Measurements from ENCODE around the gene CFAP77. TPM values are rescaled to one million over a fixed set of nuclear protein-coding genes. Genes with fewer than 3 reads are reported as not detected.

Gene CFAP77
- total and polyA plus RNA-seq, 4 donors, result 4.9 to 12.8 (median 6.2) TPM

DNA sequence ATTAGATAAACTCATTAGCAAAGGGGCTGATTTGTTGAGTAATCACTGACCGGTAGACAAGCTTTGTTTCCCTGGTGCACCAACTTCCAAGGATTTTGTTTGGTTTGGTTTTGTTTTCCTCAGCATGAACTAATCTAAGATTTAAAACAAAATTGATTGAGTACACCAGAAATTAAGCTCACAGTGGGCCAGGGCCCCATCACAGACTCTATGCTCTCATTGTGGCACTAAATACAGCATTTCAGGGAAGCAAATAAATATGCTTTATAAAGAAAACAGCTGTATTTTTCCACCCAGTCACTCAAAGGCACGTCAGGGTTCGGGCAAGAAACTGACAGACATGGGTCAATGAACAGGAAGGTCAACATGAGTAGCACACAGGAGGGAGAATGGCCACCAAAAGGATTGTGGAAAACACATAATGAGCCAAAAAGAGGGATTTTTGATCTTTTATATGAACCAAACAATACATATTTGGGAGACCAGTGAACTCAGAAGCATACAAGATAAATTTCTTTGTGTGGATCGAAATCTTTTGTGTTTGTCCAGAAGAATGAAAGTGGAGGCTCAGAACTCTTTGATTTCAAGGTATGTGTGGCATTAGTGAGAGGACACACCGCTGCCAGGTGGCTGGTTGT is 8.8 kb downstream of the CFAP77 start:
- Histone ChIP-seq H3K4me3 (no peak overlapping the region), H3K27me3 (ENCODE audit: control insufficient read depth in 3 of 3, insufficient read depth in 3 of 3, low read length in 2 of 3) (peaks cover under 1 to 63% (median 40%) of the 10 kb centered on the region in 3 donors), H3K9me3 (ENCODE audit: control insufficient read depth in 4 of 4, insufficient read depth in 3 of 4, low read length in 3 of 4) (peaks cover 0 to 4% (median 0%) of the 10 kb centered on the region in 4 donors), H3K36me3 (ENCODE audit: control insufficient read depth in 4 of 4, insufficient read depth in 4 of 4, low read length in 4 of 4) (no peaks in the 10 kb centered on the region), H3K9ac (ENCODE audit: insufficient read depth in 1 of 2, low read length in 2 of 2) (no peak overlapping the region), H3K27ac (ENCODE audit: low read depth in 1 of 2, low read length in 1 of 2) (no peak overlapping the region), H3K4me1 (ENCODE audit: control insufficient read depth in 5 of 5, insufficient read depth in 5 of 5, low read length in 5 of 5) (no peaks in the 10 kb centered on the region)
- 54 to 68% methylated on average over 5 of the region's 5 CpGs for WGBS, 2 donors
- no peak for TF ChIP-seq CTCF (IDR thresholded peaks at IDR 0.05; ENCODE audit: control extremely low read depth, extremely low read depth)
- no peak for ATAC-seq (ENCODE audit: insufficient read depth, low FRiP score)
- DNase-seq, result no peak

DNA sequence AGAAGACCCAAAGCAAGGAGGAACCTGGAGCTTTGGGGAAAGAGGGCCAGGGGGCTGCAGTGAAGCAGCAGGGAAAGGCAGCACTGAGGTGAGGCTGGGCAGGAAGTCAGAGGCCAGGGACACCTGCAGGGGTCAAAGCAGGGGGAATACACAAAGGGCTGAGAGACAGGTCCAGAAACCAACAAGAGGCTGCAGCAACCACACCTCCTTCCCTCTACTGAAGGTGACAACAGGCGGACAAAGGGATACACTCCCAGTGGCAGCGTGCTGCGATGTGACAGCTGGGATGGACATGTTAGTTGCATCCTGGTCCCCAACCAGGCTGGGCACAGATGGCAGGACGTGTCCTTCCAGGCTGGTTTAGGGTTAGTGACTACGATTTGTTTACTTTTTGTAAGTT is 12.6 kb downstream of the CFAP77 start:
- Histone ChIP-seq H3K27ac (ENCODE audit: low read depth in 1 of 2, low read length in 1 of 2) (no peak overlapping the region), H3K27me3 (ENCODE audit: control insufficient read depth in 3 of 3, insufficient read depth in 3 of 3, low read length in 2 of 3) (peaks cover 0 to 71% (median 49%) of the 10 kb centered on the region in 3 donors), H3K4me1 (ENCODE audit: control insufficient read depth in 5 of 5, insufficient read depth in 5 of 5, low read length in 5 of 5) (no peaks in the 10 kb centered on the region), H3K4me3 (no peak overlapping the region), H3K36me3 (ENCODE audit: control insufficient read depth in 4 of 4, insufficient read depth in 4 of 4, low read length in 4 of 4) (no peaks in the 10 kb centered on the region), H3K9ac (ENCODE audit: insufficient read depth in 1 of 2, low read length in 2 of 2) (no peak overlapping the region), H3K9me3 (ENCODE audit: control insufficient read depth in 4 of 4, insufficient read depth in 3 of 4, low read length in 3 of 4) (peaks cover 0 to 4% (median 0%) of the 10 kb centered on the region in 4 donors)
- DNase-seq (no peak), ATAC-seq (ENCODE audit: insufficient read depth, low FRiP score) (no peak)
- TF ChIP-seq CTCF (IDR thresholded peaks at IDR 0.05; ENCODE audit: control extremely low read depth, extremely low read depth), result no peak
- 56 to 60% methylated on average over 5 of the region's 5 CpGs for WGBS, 2 donors

GRCh38 chr9:132423503-132423902 is 13.5 kb downstream of the CFAP77 start:
- H3K27me3 ChIP-seq (ENCODE audit: control insufficient read depth in 3 of 3, insufficient read depth in 3 of 3, low read length in 2 of 3), result peaks cover 0 to 66% (median 48%) of the 10 kb centered on the region in 3 donors
- H3K4me3 ChIP-seq, result no peak overlapping the region
- H3K9me3 ChIP-seq (ENCODE audit: control insufficient read depth in 4 of 4, insufficient read depth in 3 of 4, low read length in 3 of 4), result peaks cover 0 to 4% (median 0%) of the 10 kb centered on the region in 4 donors
- DNase-seq, result no peak
- H3K27ac ChIP-seq (ENCODE audit: low read depth in 1 of 2, low read length in 1 of 2), result no peak overlapping the region
- H3K36me3 ChIP-seq (ENCODE audit: control insufficient read depth in 4 of 4, insufficient read depth in 4 of 4, low read length in 4 of 4), result no peaks in the 10 kb centered on the region
- ATAC-seq (ENCODE audit: insufficient read depth, low FRiP score), result no peak
- TF ChIP-seq CTCF (IDR thresholded peaks at IDR 0.05; ENCODE audit: control extremely low read depth, extremely low read depth), result no peak
- no peak overlapping the region for H3K9ac ChIP-seq (ENCODE audit: insufficient read depth in 1 of 2, low read length in 2 of 2)
- WGBS, 2 donors, result 79 to 83% methylated on average over 5 of the region's 5 CpGs
- H3K4me1 ChIP-seq (ENCODE audit: control insufficient read depth in 5 of 5, insufficient read depth in 5 of 5, low read length in 5 of 5), result no peaks in the 10 kb centered on the region

All from lung (tissue), 12 donors.